Thymus (tissue), 11 donors: ENCODE results near the gene PPP1CB. TPM values are rescaled to one million over a fixed set of nuclear protein-coding genes. Genes with fewer than 3 reads are reported as not detected.
A peak's percentile ranks its signal among the peaks of the same experiment; 100 is the strongest.

ENCODE experiments used
- DNase-seq, 9 donors: peaks; one replicate each; pipeline ENCODE4 v3.0.0-alpha.2; 2013; ENCODE audit warnings: low spot score in 9 of 9, low read depth in 6 of 9, missing footprints in 1 of 9
- H3K27ac ChIP-seq, 2 donors: one replicate each; pipeline ENCODE4 v1.5.1; 2013; ENCODE audit warnings: control low read depth in 1 of 2, low read depth in 1 of 2, low read length in 1 of 2, mild to moderate bottlenecking in 1 of 2, moderate library complexity in 1 of 2
- H3K27me3 ChIP-seq, 2 donors: one replicate each; pipeline ENCODE4 v1.5.1; 2013; ENCODE audit warnings: low read length in 1 of 2; ENCODE audit not compliant: control insufficient read depth in 2 of 2, insufficient read depth in 1 of 2
- H3K36me3 ChIP-seq, 2 donors: one replicate each; pipeline ENCODE4 v1.5.1; 2013; ENCODE audit warnings: low read length in 1 of 2, mild to moderate bottlenecking in 1 of 2, moderate library complexity in 1 of 2; ENCODE audit not compliant: control insufficient read depth in 2 of 2, insufficient read depth in 2 of 2
- H3K4me1 ChIP-seq, 2 donors: one replicate each; pipeline ENCODE4 v1.5.1; 2013; ENCODE audit warnings: low read length in 2 of 2; ENCODE audit not compliant: control insufficient read depth in 2 of 2, insufficient read depth in 2 of 2
- H3K4me3 ChIP-seq, 2 donors: one replicate each; pipeline ENCODE4 v1.5.1; 2013; ENCODE audit warnings: low read length in 2 of 2, control low read depth in 1 of 2, mild to moderate bottlenecking in 1 of 2
- H3K9me3 ChIP-seq, 2 donors: one replicate each; pipeline ENCODE4 v1.5.1; 2013; ENCODE audit warnings: low read length in 1 of 2, mild to moderate bottlenecking in 1 of 2; ENCODE audit not compliant: control insufficient read depth in 2 of 2, insufficient read depth in 1 of 2
- WGBS: extraction: QIAGEN DNeasy Blood & Tissue Kit; methylation state at CpG from one replicate; pipeline ENCODE4 v1.1.7; 2013; 5-methylcytosine and 5-hydroxymethylcytosine counted together
- polyA plus RNA-seq: library from polyadenylated mRNA; stranded (reverse); fragments of 200-250 nt; gene quantifications from one replicate; pipeline ENCODE4 v1.2.3, GENCODE V29; 2013
- total RNA-seq: library from RNA; stranded (reverse); fragments of 120-200 nt; gene quantifications from one replicate; pipeline ENCODE4 v1.2.4, GENCODE V29; 2013
- donor health status: healthy.

Gene PPP1CB
- total and polyA plus RNA-seq, 2 donors = 119 to 153 TPM

GRCh38 chr2:28818053-28818452 is 66.4 kb downstream of the PPP1CB start:
- no peaks in the 10 kb centered on the region for H3K9me3 ChIP-seq
- DNase-seq = no peak
- no peaks in the 10 kb centered on the region for H3K27me3 ChIP-seq
- no peaks in the 10 kb centered on the region for H3K36me3 ChIP-seq
- no peaks in the 10 kb centered on the region for H3K4me1 ChIP-seq
- no peak overlapping the region for H3K4me3 ChIP-seq
- WGBS = 96% methylated on average over 3 of the region's 3 CpGs
- no peak overlapping the region for H3K27ac ChIP-seq

GRCh38 chr2:28821295-28821958 is 69.8 kb downstream of the PPP1CB start:
- Histone ChIP-seq H3K27me3 (no peaks in the 10 kb centered on the region), H3K4me1 (no peaks in the 10 kb centered on the region), H3K27ac (no peak overlapping the region), H3K36me3 (no peaks in the 10 kb centered on the region), H3K4me3 (no peak overlapping the region), H3K9me3 (no peaks in the 10 kb centered on the region)
- peak; percentile 26 to 80 (median 58) for DNase-seq
- WGBS = 9% methylated on average over 8 of the region's 8 CpGs

- DNase-seq = no peak
- Histone ChIP-seq H3K4me1 (no peaks in the 10 kb centered on the region), H3K4me3 (no peak overlapping the region), H3K36me3 (no peaks in the 10 kb centered on the region), H3K27me3 (no peaks in the 10 kb centered on the region), H3K27ac (no peak overlapping the region), H3K9me3 (no peaks in the 10 kb centered on the region)
Measured at GRCh38 chr2:28822036-28822435, 70.4 kb downstream of the PPP1CB start.

GRCh38 chr2:28824207-28824606 is 72.6 kb downstream of the PPP1CB start:
- H3K27ac ChIP-seq = no peak overlapping the region
- no peak overlapping the region for H3K4me3 ChIP-seq
- H3K4me1 ChIP-seq = no peaks in the 10 kb centered on the region
- DNase-seq = no peak
- no peaks in the 10 kb centered on the region for H3K36me3 ChIP-seq
- no peaks in the 10 kb centered on the region for H3K27me3 ChIP-seq
- over 99% methylated on average over 2 of the region's 2 CpGs for WGBS
- H3K9me3 ChIP-seq = no peaks in the 10 kb centered on the region

- Histone ChIP-seq H3K4me1 (no peaks in the 10 kb centered on the region), H3K27ac (no peak overlapping the region), H3K4me3 (no peak overlapping the region), H3K9me3 (no peaks in the 10 kb centered on the region), H3K36me3 (no peaks in the 10 kb centered on the region), H3K27me3 (no peaks in the 10 kb centered on the region)
- DNase-seq = no peak
Measured at GRCh38 chr2:28824870-28825269, 73.2 kb downstream of the PPP1CB start.

- Histone ChIP-seq H3K27ac (no peak overlapping the region), H3K4me3 (no peak overlapping the region), H3K36me3 (no peaks in the 10 kb centered on the region), H3K9me3 (no peaks in the 10 kb centered on the region), H3K4me1 (no peaks in the 10 kb centered on the region), H3K27me3 (no peaks in the 10 kb centered on the region)
- 96% methylated on average over 2 of the region's 2 CpGs for WGBS
- DNase-seq = no peak
Measured at GRCh38 chr2:28828382-28828781, 76.8 kb downstream of the PPP1CB start.

- H3K27me3 ChIP-seq = no peaks in the 10 kb centered on the region
- H3K9me3 ChIP-seq = no peaks in the 10 kb centered on the region
- no peaks in the 10 kb centered on the region for H3K36me3 ChIP-seq
- no peak overlapping the region for H3K4me3 ChIP-seq
- 94% methylated on average over 2 of the region's 2 CpGs for WGBS
- H3K27ac ChIP-seq = no peak overlapping the region
- DNase-seq = no peak
- H3K4me1 ChIP-seq = no peaks in the 10 kb centered on the region
Measured at GRCh38 chr2:28833740-28834470, 82.3 kb downstream of the PPP1CB start.

GRCh38 chr2:28835781-28836180 is 84.2 kb downstream of the PPP1CB start:
- DNase-seq = no peak
- H3K36me3 ChIP-seq = no peaks in the 10 kb centered on the region
- H3K4me1 ChIP-seq = no peaks in the 10 kb centered on the region
- H3K27ac ChIP-seq = no peak overlapping the region
- H3K27me3 ChIP-seq = no peaks in the 10 kb centered on the region
- no peak overlapping the region for H3K4me3 ChIP-seq
- H3K9me3 ChIP-seq = no peaks in the 10 kb centered on the region
- WGBS = 95% methylated on average over 2 of the region's 2 CpGs

- WGBS = 96% methylated on average over 2 of the region's 2 CpGs
- Histone ChIP-seq H3K36me3 (no peaks in the 10 kb centered on the region), H3K27ac (no peak overlapping the region), H3K9me3 (no peaks in the 10 kb centered on the region), H3K27me3 (no peaks in the 10 kb centered on the region), H3K4me1 (no peaks in the 10 kb centered on the region), H3K4me3 (no peak overlapping the region)
- DNase-seq = no peak
Measured at GRCh38 chr2:28838971-28839370, 87.3 kb downstream of the PPP1CB start.
